ACC112 (cell line): Measurements from ENCODE around the gene REV3L.
A peak's percentile ranks its signal among the peaks of the same experiment; 100 is the strongest.
"Not testable (repeated sequence)": the region's sequence is repeated elsewhere in the genome, so short reads cannot be mapped to it uniquely, and the experiment has no call there.

ENCODE experiments used
- H2AFZ ChIP-seq: fragments of 200-600 bp; sonication (generic); one replicate; pipeline ENCODE4 v1.6.0; 2017; ENCODE audit warnings: antibody characterized with exemption, low read length; ENCODE audit not compliant: unreplicated experiment
- H3K27ac ChIP-seq: fragments of 200-600 bp; sonication (generic); 2 replicates; pipeline ENCODE4 v1.5.1; 2014; ENCODE audit warnings: low read depth, mild to moderate bottlenecking, antibody characterized with exemption, low read length, moderate library complexity
- H3K27me3 ChIP-seq: fragments of 200-600 bp; sonication (generic); 2 replicates; pipeline ENCODE4 v1.6.1; 2014; ENCODE audit warnings: mild to moderate bottlenecking, antibody characterized with exemption, low read length, moderate library complexity, mixed read lengths; ENCODE audit not compliant: insufficient read depth
- H3K36me3 ChIP-seq: fragments of 200-600 bp; sonication (generic); 2 replicates; pipeline ENCODE4 v1.6.1; 2016; ENCODE audit warnings: mild to moderate bottlenecking, antibody characterized with exemption, low read length, moderate library complexity, mixed read lengths; ENCODE audit not compliant: insufficient read depth
- H3K4me1 ChIP-seq: fragments of 200-600 bp; sonication (generic); one replicate; pipeline ENCODE4 v1.6.1; 2016; ENCODE audit warnings: low read length, mixed read lengths; ENCODE audit not compliant: insufficient read depth, unreplicated experiment, control insufficient read depth
- H3K4me3 ChIP-seq: fragments of 200-600 bp; sonication (generic); 2 replicates; pipeline ENCODE4 v1.5.1; 2014; ENCODE audit warnings: mild to moderate bottlenecking, low read depth, low read length
- H3K79me2 ChIP-seq: fragments of 200-600 bp; sonication (generic); one replicate; pipeline ENCODE4 v1.6.0; 2016; ENCODE audit warnings: low read length; ENCODE audit not compliant: control insufficient read depth, unreplicated experiment, insufficient read depth

Gene REV3L

GRCh38 chr6:111260570-111261298 is 222.3 kb downstream of the REV3L start:
- H3K27me3 ChIP-seq = no peaks in the 10 kb centered on the region
- peaks cover 21% of the 10 kb centered on the region for H3K4me1 ChIP-seq
- peaks cover 17% of the 10 kb centered on the region for H3K79me2 ChIP-seq
- peak overlapping the region; percentile 74 for H3K4me3 ChIP-seq
- H3K27ac ChIP-seq = peak overlapping the region; percentile 25; the same call in 1 of the 2 replicates
- no peak overlapping the region for H2AFZ ChIP-seq
- H3K36me3 ChIP-seq = no peaks in the 10 kb centered on the region

GRCh38 chr6:111259089-111259831 is 223.8 kb downstream of the REV3L start:
- Histone ChIP-seq H3K27ac (peak overlapping the region; percentile 54; the same call in 1 of the 2 replicates), H3K36me3 (no peaks in the 10 kb centered on the region), H2AFZ (peak overlapping the region; percentile 54)

DNA sequence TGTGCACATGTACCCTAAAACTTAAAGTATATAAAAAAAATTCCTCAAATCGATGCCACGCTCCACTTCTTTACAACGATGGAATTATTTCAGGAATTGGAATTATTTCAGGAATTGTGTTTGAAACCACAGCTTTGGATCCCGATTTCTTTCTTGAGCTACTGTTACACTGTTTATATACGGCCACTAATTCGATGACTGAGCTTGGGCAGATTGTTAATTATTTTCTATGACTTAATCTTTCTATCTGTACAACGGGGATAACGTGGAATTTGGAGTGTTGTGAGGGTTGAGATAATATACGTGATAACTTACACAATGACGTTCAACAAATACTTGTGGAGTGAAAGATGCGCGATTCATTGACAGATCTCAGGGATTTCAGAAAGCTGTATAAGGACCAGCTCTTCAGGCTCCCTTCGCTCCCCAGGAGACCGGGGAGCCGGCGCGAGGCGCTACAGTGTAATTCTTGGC is 224.4 kb downstream of the REV3L start:
- no peaks in the 10 kb centered on the region for H3K27me3 ChIP-seq
- peak overlapping the region; percentile 74 for H3K4me3 ChIP-seq
- no peaks in the 10 kb centered on the region for H3K36me3 ChIP-seq
- H3K27ac ChIP-seq = peak overlapping the region; percentile 8; the same call in 1 of the 2 replicates
- H3K79me2 ChIP-seq = peaks cover 17% of the 10 kb centered on the region
- H3K4me1 ChIP-seq = peaks cover 14% of the 10 kb centered on the region
- H2AFZ ChIP-seq = peak overlapping the region; percentile 54

More at GRCh38 chr6:111259089-111259831, 223.8 kb downstream of the REV3L start:
- H3K4me3 ChIP-seq = peak overlapping the region; percentile 74
- peaks cover 20% of the 10 kb centered on the region for H3K4me1 ChIP-seq
- peaks cover 17% of the 10 kb centered on the region for H3K79me2 ChIP-seq
- no peaks in the 10 kb centered on the region for H3K27me3 ChIP-seq

GRCh38 chr6:111258010-111258409 is 225.0 kb downstream of the REV3L start:
- H3K4me1 ChIP-seq = peaks cover 12% of the 10 kb centered on the region
- H2AFZ ChIP-seq = peak overlapping the region; percentile 48

DNA sequence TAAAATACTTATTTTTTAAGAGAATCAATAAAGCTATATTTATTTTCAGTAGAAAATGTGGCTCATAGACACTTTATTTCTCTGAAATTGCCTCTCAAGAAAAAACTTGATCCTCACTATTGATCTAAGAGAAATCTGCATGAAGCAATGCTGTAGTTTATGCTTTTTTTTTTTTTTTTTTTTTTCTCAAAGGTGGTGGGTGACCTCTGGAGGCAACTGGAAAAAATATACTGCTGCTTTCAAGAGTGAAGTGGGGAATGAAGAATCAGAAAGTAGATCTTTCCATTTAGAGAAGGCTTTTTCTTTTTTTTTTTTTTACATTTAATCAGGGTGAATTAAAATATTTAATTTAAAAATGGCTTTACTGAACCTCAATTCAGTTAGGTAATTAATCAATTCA is 226.4 kb downstream of the REV3L start:
- Histone ChIP-seq H2AFZ (no peak overlapping the region), H3K4me1 (peaks cover 12% of the 10 kb centered on the region), H3K36me3 (no peaks in the 10 kb centered on the region), H3K27ac (no peak overlapping the region), H3K27me3 (no peaks in the 10 kb centered on the region), H3K4me3 (no peak overlapping the region), H3K79me2 (peaks cover 17% of the 10 kb centered on the region)

More at GRCh38 chr6:111258010-111258409, 225.0 kb downstream of the REV3L start:
- Histone ChIP-seq H3K27me3 (no peaks in the 10 kb centered on the region), H3K36me3 (no peaks in the 10 kb centered on the region), H3K4me3 (no peak overlapping the region), H3K27ac (no peak overlapping the region), H3K79me2 (peaks cover 17% of the 10 kb centered on the region)

GRCh38 chr6:111255838-111256237 is 227.2 kb downstream of the REV3L start:
- H3K27me3 ChIP-seq, H2AFZ ChIP-seq, H3K4me3 ChIP-seq, H3K27ac ChIP-seq, H3K4me1 ChIP-seq, H3K36me3 ChIP-seq: not testable (repeated sequence)
- H3K79me2 ChIP-seq = peaks cover 12% of the 10 kb centered on the region

GRCh38 chr6:111254779-111255166 is 228.2 kb downstream of the REV3L start:
- Histone ChIP-seq H3K27ac (no peak overlapping the region), H2AFZ (no peak overlapping the region), H3K79me2 (peaks cover 3% of the 10 kb centered on the region), H3K36me3 (no peaks in the 10 kb centered on the region), H3K4me3 (no peak overlapping the region), H3K4me1 (no peaks in the 10 kb centered on the region), H3K27me3 (no peaks in the 10 kb centered on the region)

DNA sequence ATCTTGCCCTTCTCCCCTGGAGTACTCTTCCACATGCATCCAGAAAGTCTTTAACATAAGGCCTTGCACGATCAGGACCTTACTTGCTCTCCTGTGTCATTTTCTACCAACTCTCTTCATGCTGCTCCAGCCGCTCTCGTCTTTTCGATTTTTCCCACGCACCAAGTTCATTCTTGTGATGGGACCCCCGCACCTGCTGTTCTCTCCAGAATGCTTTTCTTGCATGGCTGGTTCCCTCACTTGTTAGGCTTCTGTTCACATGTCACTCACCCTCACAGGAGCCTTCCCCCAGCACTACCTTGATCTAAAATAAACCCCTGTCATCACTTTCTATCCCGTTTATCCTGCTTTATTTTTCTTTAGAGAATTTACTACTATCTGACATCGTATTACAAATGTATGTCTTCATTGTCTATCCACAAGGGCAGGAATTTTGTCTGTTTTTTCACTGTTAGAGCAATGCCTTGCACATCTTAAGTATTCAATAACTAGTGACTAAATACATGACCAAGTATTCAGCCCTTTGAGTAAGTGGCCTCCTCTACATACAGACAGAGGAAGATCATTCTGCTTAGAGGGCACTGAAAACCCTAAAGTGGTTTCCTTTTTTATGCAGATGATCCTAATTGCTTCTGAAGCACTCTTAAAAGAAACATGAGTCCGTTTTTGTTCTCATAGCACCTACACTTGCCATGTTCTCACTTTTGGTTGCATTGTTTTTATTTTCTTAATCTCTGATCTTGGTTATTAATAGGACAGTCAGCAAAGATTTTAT is 228.8 kb downstream of the REV3L start:
- H3K27me3 ChIP-seq = no peaks in the 10 kb centered on the region
- no peak overlapping the region for H3K4me3 ChIP-seq
- H3K27ac ChIP-seq = no peak overlapping the region
- H3K36me3 ChIP-seq = no peaks in the 10 kb centered on the region
- H3K79me2 ChIP-seq = no peaks in the 10 kb centered on the region
- H3K4me1 ChIP-seq = no peaks in the 10 kb centered on the region
- H2AFZ ChIP-seq = no peak overlapping the region

DNA sequence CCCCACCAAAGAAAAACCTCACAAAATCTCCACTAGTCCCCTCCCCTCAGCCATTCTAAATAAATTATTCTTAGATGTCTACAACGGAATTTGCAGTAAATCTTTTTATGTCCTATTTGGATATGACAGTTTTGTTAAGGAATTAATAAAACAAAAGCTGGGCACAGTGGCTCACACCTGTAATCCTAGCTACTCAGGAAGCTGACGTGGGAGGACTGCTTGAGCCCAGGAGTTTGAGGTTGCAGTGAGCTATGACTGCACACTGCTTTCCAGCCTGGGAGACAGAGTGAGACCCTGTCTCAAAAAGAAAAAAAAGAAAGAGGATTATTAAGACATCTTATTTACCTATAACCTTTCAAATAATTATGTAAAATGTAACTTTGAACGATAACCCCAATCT is 230.3 kb downstream of the REV3L start:
- Histone ChIP-seq H2AFZ (no peak overlapping the region), H3K4me3 (no peak overlapping the region), H3K79me2 (no peaks in the 10 kb centered on the region), H3K27me3 (no peaks in the 10 kb centered on the region), H3K4me1 (no peaks in the 10 kb centered on the region), H3K27ac (no peak overlapping the region), H3K36me3 (no peaks in the 10 kb centered on the region)

DNA sequence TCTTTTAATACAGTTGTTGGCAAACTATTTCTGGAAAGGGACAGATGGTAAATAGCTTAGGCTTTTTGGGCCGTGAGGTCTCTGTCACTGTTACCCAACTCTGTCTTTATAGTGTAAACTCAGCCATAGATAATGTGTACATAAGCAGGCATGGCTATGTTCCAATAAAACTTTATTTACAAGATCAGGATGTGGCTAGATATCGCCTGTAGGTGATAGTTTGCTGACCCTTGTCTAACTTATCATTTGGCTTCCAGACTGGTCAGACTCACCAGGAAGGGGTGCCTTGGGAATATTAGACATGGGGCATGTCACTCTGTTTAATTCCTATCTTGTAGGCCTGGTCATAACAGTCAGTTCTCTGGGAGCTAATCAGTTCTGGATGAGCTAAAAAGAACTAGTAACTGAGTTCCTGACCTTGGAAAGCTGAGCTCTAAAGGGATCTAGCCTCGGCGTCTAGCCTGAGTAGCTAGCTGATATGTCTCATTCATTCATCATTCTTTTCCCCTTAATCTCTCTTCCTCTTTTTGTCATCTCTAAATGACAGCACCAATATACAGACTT is 232.1 kb downstream of the REV3L start:
- Histone ChIP-seq H3K27ac (no peak overlapping the region), H3K27me3 (no peaks in the 10 kb centered on the region), H3K4me1 (no peaks in the 10 kb centered on the region), H3K4me3 (no peak overlapping the region), H3K36me3 (no peaks in the 10 kb centered on the region), H3K79me2 (no peaks in the 10 kb centered on the region), H2AFZ (no peak overlapping the region)
